Esophagus squamous epithelium (tissue), 4 donors: ENCODE measurements around the gene RASL10B.

Source experiments
- CTCF ChIP-seq, 6 experiments: fragments of 450-650 bp in 4 of 6; fragments of 200-600 bp in 2 of 6; sonication (generic) in 2 of 6; IDR thresholded peaks; one replicate each; pipeline ENCODE4 v1.5.1; 2016 to 2019; ENCODE audit warnings: antibody characterized with exemption in 6 of 6, mild to moderate bottlenecking in 4 of 6, moderate library complexity in 4 of 6
- POLR2A ChIP-seq, 4 donors: fragments of 450-650 bp; IDR thresholded peaks; one replicate each; pipeline ENCODE4 v1.6.1; 2017; ENCODE audit warnings: antibody characterized with exemption in 4 of 4, mild to moderate bottlenecking in 4 of 4, moderate library complexity in 3 of 4

- TF ChIP-seq CTCF (IDR thresholded peaks at IDR 0.05) (no peak), POLR2A (IDR thresholded peaks at IDR 0.05) (no peak)
Measured at GRCh38 chr17:35723735-35724134, 7.7 kb upstream of the RASL10B start.
